Measurements from ENCODE around the gene DENND1A.
"Not testable (repeated sequence)": the region's sequence is repeated elsewhere in the genome, so short reads cannot be mapped to it uniquely, and the experiment has no call there.

The DENND1A gene

DNA sequence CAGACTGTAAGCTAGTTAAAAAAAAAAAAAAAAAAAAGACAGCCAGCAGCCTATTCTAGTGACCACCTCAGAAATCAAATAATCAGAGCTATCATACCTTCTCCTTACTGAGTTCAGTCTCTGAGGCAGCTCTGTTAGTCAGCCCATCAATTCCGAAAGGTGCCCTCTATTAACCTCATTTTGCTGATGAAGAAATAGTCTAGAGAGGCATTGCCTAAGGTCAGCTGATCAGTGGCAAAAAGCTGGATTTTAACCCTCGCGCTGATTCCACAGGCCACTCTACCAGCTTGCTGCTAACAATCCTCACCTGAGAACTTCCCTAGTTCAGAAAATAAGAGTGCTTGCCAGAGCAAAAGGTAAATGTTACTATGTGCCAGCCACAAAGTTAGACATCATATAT lies 172.0 kb downstream of the DENND1A start:
- no peak for DNase-seq

DNA sequence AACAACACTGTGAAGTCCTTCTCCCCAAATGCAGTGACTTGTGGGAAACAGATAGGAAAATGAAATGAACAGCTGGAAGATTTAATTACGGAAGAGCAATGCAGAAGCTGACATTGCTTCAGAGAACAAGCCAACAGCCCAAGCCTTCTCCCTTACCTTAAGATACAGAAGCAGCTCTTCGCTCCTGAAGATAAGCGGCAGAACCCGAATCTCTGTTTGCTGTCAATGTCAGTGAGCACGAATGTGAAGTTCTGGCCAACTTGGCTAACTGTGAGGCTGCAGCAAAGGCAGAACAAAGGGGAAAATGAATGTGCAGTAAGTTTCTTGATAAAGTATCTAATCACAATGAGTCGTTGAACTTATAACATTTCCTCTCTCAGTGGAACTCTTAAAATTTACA lies 172.4 kb downstream of the DENND1A start:
- DNase-seq = no peak

DNA sequence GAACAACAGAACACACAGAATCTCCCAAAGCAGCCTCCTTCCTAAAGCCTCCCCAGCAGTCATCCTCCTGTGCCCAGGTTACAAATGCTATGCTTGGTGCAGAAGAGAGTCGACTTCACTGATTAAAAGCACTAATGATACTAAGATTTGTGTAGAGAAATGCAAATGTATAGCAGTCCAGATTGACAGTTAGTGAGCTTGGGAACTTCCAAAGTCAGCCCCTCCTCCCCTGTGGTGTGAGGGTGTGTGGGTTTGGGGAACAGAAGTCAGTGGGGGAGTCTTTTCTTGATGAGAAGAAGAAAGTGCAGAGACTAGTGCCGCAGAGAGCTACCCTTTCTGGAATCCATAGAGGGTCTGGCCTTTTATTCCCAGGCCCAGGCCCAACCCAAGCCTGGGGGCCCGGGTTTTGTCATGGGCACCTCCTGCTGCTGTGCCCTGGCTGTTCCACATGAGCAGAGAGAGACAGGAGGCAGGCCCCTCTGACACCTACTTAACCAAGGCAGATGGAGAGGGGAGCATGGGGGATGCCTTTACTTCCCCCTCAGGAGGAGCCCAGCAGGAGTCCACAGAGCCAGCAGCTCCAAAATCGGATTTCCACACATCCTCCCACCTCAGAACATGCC lies 173.3 kb downstream of the DENND1A start:
- DNase-seq = no peak

DNA sequence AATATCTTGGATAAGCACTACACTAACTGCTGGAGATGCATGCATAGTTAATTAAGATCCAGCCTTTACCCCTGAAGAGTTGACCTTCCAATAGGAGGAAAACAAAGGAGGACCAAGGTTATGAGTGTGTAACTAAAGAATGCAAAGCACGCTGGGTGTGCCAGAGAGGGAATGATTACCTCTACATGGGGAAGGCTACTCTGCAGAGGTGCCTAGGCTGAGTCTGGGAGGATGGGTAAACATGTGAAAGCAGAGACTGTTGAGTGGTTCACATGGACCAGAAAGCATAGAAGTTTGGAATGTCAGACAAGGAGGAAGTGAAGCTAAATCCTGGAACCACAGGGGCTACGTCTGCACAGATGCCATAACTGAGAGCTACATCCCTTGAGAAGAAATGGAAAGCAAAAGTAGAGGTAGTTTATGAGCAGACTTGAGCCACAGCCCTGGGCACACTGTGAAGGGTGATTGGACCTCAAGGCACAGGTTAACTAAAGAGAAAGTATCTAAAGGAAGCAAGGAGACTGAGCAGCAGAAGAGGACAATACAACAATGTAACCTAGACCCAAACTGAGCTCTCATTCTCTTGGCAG lies 176.2 kb downstream of the DENND1A start:
- DNase-seq = no peak

DNA sequence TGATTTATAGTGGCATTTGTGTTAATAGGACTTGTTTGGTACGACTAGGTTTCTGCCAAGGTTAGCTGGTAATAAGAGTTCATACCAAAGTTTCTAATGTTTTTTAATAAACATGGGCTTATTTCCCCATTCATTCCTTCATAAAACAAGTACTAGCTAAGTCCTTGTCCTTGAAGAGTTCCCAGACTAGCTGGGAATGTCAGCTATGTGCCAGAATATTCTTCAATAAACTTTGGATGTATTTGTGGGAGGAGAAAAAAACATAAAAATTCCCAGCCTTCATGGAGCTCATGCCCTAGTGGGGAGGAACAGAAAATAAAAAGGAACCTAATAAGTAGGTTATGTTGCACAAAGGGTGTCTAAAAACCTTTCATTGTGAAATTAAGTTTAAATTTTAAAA lies 176.9 kb downstream of the DENND1A start:
- DNase-seq = no peak

DNA sequence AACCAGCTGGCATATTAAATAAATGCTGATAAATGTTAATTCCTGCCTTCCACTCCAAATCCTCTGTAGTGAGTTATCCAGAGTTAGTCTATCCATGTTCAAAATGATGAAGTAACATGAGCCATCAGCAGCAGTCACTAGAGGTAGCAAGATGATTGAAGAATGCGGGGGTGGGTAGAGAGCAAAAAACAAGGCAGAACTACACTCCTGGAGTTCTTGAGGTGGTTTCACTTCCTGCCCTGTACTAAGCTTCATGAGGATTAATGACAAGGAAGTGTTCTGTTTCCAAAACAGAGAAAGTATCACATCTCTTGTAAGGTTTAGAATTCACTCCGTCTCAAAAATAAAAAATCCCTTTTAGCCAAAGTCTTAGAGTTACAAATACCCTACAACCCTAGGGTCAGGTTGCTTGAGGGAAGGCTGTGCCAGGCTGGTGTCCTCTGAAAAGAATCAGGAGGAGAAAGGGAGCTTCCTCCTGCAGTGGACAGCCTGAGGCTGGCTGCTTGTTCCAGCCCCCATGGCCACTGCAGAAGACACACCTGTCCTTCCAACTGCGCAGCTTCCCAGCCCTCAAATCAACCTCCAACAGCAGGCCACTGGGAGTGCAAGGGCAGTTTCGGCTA lies 180.2 kb downstream of the DENND1A start:
- no peak for DNase-seq

DNA sequence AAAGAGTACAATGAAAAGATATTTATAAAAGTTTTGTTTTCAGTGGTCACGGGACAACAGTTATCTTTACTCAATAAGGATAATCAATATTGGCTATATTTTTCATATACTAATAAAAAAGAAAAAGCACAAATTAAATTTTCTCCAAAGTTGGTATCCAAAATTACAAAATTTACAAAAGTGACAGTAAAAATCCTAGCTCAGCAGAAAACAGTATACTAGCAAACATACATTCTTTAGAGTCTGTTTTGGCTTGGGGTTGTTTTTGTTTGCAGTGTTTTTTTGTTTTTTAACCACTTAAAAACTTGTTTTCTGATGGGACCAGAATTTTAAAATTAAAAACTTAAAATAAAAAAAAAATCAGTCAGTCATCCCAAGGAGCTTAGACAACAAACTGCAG lies 183.2 kb downstream of the DENND1A start:
- DNase-seq = no peak

DNA sequence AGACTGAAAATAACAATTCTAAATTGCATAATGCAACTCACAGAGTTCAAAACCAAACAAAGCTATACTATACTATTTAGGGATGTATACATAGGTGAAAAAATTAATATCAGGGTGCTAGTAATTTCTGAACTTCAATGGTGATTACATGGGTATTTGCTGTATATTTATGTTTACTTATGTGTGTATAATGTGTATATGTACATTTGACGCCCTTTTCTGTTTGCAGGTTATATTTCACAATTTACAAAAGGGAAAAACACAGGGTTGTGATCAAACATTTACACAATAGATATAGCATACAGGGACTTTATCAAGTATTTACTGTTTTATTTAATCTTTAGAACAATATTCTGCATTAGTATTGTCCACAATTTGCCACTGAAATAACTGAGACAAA lies 184.0 kb downstream of the DENND1A start:
- DNase-seq = no peak

DNA sequence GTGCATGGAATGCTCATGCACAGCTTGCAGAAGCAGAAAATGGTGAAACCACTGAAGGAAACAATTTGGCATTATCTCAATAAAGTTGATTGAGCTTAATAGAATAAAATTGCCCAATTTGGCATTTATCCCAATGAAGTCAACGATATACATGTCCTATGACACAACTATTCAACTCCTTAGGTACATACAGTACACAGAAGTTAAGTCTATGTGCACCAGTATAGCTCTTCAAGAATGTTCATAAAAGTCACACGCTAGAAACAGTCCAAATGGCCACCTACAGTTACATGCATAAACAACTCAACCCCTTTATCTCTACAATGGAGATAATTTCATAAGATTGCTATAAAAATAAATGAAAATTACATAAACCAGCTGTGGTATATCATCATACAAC lies 184.5 kb downstream of the DENND1A start:
- DNase-seq = no peak

DNA sequence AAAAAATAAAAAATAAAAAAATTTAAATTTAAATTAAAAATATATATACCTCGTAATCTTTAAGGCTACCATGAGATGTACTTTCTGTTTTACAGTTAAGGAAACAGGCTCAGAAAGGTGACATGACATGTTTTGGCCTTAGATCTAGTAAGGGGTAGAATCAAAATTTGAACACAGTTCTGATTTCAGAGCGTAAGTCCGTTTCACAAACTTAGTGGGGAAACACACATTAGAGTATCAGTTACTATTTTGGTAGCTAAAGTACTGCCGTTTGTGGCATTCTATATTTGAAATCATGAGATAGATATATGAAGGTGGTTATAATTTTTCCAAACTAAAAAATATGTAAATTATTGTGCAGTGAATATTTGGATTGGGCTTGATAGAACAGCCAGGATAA lies 186.2 kb downstream of the DENND1A start:
- no peak for DNase-seq

DNA sequence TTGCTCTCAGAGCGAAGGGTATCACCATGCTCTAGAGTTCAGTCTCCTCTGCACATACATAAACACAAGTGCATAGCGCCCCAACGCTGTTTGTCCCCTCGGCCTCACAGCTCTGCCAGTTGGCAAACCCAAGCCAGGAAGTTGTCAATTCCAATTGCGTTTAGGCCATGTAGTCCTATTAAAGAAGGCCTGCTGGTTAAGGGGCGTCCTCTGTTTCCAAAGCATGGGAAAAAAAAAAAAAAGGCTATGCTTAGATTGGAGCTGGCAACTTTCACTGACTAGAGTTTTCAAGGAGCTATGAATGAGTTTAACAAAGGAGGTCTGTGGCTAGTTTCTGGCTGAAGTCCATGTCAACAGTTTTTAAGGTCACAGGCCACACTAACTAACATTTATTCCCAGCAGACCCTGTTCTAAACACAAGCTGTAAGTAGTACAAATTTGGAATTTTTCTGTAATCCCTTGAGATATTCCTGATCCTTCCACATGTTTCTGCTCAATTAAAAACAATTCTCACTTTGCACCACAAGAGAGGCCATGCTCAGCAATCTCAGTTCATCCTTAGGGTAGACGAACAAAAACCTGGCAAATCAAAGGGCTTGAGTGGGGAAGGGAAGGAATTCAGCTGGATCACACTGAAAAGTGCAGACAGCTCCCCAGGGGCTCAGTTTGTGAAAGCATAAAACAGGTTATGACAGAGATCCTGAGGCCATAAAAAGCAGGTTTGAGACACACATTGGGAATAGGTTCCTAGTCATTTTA lies 187.7 kb downstream of the DENND1A start:
- DNase-seq = no peak

DNA sequence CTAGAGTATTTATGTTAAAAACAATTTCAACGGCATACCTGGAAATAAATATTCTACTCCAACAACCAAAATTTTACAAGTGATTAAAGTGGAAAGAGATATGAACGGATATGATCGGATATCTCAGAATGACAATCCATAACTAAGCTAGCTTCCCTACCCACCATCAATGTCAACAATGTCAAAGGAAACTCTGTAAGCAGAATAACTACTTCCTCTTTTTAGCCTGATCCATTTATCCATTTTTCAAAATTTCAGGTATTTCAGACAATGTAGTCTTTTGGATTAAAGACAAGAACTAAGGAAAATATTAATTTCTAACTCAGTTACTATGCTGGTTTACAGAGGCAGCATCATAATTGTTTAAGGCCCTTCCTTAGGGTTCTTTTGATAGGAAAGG lies 188.7 kb downstream of the DENND1A start:
- DNase-seq = no peak

DNA sequence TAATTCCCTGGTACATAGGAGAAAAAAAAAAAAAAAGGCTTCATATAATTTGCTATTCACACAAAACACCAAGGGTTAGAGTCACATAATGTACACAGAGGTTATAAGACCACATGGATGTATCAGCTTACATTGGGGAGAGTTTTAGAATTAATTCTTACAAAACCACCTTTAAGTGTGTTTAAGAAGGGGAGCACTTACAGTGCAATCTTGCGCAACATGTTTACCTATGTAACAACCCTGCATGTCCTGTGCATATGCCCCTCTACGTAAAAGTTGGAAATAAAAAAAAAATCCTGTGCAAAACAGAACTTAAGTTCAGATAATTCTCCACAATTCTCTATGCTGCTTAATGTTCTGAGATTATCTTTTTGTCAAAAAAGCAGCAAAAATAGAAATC lies 190.0 kb downstream of the DENND1A start:
- DNase-seq = no peak

DNA sequence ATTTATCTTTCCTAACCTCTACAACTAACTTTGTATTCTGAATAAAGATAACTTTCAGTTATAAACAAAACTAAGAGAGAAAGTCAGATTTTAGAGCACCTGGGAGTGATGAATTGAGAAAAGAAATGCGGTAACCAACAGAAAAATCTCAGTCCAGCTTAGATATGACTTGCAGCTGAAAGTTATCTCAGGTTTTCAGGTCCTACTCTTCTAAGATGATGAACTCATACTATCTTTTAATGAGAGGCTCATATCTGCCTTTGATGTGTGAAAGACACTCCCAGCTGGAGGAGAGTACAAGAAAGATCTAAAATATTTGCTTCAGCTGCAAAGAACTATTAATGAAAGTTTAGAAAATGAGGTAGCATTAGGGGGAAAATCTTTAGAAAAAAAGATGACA lies 190.5 kb downstream of the DENND1A start:
- DNase-seq = no peak

DNA sequence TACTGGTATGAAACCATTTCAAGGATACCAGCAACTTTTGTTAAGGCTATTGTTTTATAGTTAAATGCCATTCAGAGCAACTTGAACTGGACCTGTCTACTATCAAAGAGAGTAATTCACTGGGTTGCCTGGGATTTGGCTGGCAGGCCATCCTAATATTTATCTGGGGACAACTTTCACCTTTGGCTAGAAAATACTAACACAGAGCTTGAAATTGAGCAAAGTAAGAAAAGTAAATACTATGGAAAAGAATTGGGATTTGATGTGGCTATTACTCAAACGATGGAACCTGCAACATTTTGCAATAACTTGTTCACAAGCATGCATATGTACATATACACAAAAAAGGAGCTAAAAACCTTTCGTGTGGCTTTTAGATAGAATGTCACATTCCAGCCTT lies 191.3 kb downstream of the DENND1A start:
- DNase-seq = no peak

DNA sequence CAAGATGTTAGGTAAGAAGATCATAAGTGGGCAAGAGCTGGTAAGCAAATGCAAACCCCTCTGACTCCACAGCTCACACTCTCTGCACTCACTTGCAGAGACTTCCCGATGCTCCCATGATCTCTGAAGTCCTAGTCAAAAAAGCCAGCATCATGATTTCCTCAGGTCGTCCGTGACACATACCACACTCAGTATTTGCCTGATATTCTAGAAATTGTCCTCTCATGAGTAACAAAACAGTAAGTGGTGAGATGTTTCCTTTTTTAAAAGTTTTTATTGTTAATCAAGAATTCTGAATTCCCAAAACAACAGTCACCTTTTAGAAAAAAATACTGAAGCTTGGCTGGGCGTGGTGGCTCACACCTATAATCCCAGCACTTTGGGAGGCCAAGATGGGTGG lies 194.6 kb downstream of the DENND1A start:
- DNase-seq = no peak

DNA sequence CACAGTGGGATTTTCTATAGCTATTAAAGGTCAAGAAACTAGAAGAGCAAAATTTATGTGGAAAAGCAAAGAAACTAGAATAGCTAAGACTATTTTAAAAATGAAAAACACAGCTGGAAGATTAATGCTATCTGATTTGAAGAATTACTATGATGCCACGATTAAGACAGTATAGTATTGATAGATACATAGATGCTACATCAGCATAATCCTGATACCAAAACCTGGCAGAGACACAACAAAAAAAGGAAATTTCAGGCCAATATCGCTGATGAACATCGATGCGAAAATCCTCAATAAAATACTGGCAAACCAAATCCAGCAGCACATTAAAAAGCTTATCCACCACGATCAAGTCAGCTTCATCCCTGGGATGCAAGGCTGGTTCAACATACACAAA lies 201.4 kb downstream of the DENND1A start:
- DNase-seq = not testable (repeated sequence)

DNA sequence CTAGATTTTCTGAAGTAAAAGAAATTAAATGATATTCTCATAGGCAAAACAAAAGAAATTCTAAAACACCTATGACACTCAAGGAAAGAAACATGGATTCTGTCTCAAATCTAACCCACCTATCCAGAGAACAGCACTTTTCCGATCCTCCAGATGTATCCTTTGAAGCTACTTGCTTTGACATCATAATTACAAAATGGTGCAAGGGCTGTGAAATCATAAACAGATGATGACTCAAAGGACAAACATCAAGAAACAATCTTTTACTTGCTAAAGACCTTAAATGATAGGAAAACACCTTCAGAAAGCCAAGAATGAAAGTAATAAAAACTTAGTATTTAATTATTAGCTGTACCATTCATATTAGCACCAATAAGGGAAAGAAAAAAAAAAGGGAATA lies 202.6 kb downstream of the DENND1A start:
- no peak for DNase-seq

DNA sequence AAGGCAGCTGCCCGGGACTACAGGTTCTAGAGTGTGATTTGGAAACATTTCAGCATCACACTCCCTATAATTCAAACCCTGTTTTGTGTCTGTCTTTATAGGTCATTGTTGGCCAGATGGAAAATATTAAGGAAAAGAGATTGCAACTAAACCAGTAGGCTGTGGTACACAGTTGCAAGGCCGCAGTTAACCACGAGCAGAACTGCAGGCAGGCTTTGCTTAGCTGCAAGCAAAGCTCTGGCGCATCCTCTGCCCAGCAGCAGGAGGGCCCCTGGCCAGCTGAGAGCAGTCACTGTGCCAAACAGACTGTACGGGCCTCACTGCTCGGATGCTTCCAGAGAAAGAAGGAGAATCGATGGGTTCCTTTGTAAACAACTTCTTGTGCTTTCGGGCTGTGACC lies 204.5 kb downstream of the DENND1A start:
- no peak for DNase-seq

DNA sequence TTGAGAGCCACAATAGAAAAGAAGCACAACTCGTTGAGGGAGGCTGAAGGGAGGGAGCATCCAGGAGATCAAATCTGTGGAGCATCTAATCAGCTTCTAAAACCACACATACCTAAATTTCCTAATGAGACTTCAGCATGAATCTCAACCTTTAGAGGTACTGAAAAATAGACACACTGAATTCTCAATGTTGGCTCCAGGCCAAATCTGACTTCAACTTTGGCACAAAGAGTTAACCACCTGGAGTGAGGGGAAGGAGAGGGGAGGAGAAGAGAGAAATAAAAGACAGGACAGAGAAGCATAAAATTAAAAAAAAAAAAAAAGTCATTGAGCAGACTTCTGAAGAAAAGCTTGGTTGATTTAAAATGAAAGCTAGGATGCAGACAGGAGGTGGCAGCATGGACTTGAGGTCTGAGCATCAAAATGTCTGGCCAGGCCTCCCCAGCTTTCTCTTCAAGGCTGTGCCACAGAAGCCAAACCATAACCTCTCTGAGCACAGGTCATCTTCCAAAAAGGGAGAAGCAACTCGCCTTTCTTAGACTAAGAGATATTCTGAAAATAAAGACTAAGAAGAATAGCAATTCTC lies 205.6 kb downstream of the DENND1A start:
- DNase-seq = no peak

DNA sequence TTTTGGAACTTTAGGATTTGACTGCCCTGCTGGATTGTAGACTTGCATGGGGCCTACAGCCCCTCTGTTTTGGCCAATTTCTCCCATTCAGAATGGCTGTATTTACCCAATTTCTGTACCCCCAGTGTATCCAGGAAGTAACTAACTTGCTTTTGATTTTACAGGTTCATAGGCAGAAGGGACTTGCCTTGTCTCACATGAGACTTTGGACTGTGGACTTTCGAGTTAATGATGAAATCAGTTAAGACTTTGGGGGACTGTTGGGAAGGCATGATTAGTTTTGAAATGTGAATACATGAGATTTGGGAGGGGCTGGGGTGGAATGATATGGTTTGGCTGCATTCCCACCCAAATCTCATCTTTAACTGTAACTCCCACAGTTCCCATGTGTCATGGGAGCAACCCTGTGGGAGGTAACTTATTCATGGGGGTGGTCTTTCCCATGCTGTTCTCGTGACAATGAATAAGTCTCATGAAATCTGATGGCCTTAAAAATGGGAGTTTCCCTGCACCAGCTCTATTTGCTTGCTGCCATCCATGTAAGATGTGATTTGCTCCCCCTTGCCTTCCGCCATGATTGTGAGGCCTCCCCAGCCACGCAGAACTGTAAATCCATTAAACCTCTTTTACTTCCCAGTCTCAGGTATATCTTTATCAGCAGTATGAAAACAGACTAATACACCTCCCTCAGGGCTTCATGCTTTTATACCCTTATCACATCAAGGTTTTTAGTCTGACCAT lies 206.6 kb downstream of the DENND1A start:
- no peak for DNase-seq

DNA sequence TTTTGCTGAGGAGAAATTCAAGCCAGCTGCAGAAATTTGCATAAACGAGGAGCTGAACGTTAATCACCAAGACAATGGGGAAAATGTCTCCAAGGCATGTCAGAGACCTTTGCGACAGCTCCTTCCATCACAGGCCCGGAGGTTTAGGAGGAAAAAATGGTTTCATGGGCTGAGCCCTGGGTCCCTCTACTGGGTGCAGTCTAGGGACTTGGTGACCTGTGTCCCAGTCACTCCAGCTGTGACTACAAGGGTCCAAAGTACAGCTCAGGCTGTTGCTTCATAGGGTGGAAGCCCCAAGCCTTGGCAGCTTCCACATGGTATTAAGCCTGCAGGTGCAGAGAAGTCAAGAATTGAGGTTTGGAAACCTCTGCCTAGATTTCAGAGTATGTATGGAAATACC lies 207.5 kb downstream of the DENND1A start:
- no peak for DNase-seq

DNA sequence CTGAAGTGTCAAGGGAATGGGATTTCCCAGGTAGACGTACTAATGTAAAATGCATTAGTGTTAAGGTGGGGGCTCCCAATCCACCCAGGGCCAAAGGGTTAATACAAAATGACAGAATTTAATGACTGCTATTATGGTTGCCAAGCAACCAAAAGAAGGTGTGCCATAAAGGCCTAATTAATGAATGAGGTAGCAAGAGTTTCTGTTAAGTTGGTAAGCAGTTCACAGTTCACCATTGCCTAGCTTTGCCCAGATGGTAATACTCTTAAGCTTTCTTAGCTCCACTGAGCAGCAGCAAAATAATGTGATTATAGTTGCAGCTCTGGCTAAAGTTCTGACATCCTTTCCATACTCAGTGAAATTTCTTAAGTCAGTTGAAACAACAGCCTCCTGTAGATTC lies 211.7 kb downstream of the DENND1A start:
- DNase-seq = no peak
